ENCODE results near the gene NRARP.

NRARP gene

DNA sequence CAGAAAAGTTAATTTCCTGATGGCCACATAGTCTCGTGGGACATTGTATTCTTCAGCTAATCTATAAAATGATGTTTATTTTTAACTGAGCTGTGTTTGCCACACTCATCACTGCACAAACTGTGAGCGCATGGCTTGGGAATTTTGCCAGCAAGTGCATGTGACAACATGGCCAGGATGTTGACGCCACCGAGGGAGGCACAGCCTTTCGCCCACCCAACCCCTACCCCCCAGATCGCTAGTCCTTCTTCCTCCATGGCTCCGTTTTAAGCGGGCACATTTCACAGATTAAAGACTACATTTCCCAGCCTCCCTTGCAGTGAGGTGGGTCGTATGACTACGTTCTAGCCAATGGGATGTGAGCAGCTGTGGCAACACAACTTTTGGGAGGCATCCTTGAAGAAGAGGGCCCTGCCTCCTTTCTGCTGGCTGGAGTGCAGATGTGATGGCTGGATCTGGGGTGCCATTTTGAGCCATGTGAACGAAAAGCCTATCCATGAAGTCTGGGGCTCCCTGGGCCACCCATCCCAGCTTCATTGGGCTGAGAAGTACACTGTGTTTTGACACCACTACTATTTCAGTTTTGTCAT is 7.9 kb downstream of the NRARP start:
- H3K9me3 ChIP-seq (ENCODE audit: control insufficient read depth, insufficient read depth, low read length) = peaks cover 8% of the 10 kb centered on the region; the same call in 1 of the 2 replicates
- no peak overlapping the region for H3K9ac ChIP-seq (ENCODE audit: low read depth, low read length)
- H3K4me1 ChIP-seq (ENCODE audit: insufficient read depth, low read length) = peaks cover 17% of the 10 kb centered on the region
- no peaks in the 10 kb centered on the region for H3K36me3 ChIP-seq (ENCODE audit: insufficient read depth, low read length)

DNA sequence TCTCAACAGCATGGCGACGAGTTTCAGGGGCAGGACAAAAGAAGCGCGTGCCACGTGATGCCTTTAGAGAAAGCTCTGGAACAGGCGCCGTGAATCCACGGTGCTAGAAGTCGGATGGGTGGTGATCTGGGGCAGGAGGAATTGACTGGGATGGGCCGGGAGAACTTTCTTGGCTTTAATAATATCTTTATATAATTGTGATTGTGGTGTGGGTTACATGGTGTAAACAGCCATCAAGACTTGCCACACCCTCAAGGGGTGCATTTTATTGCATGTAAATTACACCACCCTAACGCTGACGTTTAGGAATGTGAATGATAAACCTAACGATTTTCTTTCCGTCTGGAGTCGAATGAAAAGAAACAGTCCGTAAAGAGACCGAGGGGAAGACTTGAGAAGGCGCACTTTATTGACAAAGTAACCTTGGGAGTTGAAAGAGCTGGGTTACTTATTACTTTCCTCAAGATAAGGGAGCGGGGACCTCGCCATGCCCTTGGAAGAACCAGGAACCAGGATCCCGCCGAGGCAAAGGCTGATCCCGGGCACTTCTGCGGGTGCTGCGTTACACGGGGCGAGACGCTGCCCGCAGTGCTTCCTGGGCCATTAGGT is 8.5 kb downstream of the NRARP start:
- no peak overlapping the region for H3K9ac ChIP-seq (ENCODE audit: low read depth, low read length)
- H3K9me3 ChIP-seq (ENCODE audit: control insufficient read depth, insufficient read depth, low read length) = peaks cover 8% of the 10 kb centered on the region; the same call in 1 of the 2 replicates
- no peaks in the 10 kb centered on the region for H3K36me3 ChIP-seq (ENCODE audit: insufficient read depth, low read length)
- H3K4me1 ChIP-seq (ENCODE audit: insufficient read depth, low read length) = peaks cover 12% of the 10 kb centered on the region

DNA sequence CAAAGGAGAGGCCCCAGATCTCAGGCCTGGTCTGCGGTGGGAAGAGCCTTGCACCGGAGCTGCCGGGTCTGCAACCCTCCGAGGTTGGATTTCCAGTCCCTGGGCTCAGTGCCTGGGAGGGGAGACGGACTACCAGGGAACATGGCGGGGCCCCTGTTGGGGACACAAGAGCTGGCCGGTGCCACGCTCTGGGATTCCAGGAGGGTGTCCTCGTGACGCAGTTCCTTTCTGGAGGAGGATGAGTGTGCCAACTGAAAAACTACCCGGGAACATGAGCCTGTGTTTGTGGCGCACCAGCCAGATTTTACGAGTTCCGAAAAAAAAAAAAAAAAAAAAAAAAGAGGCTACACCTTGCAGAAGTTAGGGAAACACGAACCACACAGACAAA is 9.0 kb downstream of the NRARP start:
- Histone ChIP-seq H3K36me3 (ENCODE audit: insufficient read depth, low read length) (no peaks in the 10 kb centered on the region), H3K9ac (ENCODE audit: low read depth, low read length) (no peak overlapping the region), H3K4me1 (ENCODE audit: insufficient read depth, low read length) (peaks cover 7% of the 10 kb centered on the region), H3K9me3 (ENCODE audit: control insufficient read depth, insufficient read depth, low read length) (peaks cover 8% of the 10 kb centered on the region; the same call in 1 of the 2 replicates)

DNA sequence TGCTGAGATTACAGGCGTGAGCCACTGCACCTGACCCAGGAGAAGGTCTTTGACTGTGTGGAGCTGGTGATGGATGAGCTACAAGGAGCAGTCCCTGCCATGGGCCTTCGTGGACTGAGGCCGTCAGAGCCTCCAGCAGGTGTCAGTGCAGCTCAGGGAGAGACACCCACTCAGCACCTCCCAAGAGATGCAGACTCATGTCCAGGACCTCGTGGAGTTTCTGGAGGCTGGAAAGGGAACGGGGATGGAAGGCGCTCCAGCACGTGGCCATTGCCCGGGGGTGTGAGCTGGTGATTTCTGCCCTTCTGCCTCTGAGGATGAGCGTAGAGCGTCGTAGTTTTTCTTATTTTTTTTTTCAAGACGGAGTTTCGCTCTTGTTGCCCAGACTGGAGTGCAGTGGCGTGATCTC is 15.1 kb downstream of the NRARP start:
- Histone ChIP-seq H3K4me1 (ENCODE audit: insufficient read depth, low read length) (no peaks in the 10 kb centered on the region), H3K36me3 (ENCODE audit: insufficient read depth, low read length) (no peaks in the 10 kb centered on the region), H3K9ac (ENCODE audit: low read depth, low read length) (no peak overlapping the region), H3K9me3 (ENCODE audit: control insufficient read depth, insufficient read depth, low read length) (no peaks in the 10 kb centered on the region)

DNA sequence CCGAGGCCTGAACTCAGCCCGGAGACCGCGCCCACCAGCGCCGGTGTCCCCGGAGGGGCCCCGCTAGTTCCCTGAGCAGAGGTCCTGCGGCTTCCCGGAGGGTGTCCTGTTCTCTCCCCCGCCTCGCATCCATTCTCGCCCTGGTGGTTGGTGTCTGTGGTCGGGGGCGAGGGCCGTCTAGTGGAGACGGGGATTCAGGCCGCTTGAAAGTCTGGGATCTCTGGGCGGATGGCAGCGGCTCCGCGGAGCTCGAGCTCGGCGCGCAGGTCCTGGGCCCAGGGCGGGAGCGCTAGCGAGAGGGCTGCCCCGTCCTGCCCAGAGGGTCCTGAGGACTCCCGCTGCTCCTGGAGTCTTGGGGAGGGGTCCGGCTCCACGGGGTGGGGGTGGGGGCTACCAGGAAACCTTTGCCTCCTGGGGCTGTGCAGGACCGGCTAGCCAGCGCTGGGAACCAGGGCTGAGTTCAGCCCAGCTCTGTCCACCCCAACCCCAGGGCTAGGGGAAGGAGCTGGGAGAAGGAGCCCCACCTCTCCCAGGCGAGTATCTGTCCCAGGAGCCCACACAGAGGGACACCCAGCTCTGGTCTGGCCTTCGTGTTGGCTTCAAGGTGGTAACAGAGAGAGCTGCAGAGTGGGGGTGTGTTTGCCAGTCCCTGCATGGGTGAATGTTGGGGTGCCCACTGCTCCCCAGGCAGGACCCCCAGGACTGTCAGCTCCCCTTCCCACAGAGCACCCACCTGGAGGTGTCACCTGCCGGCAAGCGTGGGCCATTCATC is 20.5 kb downstream of the NRARP start:
- peak overlapping the region; percentile 63 for H3K9ac ChIP-seq (ENCODE audit: low read depth, low read length)
- no peaks in the 10 kb centered on the region for H3K9me3 ChIP-seq (ENCODE audit: control insufficient read depth, insufficient read depth, low read length)
- peaks cover 3% of the 10 kb centered on the region; the same call in 1 of the 2 replicates for H3K4me1 ChIP-seq (ENCODE audit: insufficient read depth, low read length)

DNA sequence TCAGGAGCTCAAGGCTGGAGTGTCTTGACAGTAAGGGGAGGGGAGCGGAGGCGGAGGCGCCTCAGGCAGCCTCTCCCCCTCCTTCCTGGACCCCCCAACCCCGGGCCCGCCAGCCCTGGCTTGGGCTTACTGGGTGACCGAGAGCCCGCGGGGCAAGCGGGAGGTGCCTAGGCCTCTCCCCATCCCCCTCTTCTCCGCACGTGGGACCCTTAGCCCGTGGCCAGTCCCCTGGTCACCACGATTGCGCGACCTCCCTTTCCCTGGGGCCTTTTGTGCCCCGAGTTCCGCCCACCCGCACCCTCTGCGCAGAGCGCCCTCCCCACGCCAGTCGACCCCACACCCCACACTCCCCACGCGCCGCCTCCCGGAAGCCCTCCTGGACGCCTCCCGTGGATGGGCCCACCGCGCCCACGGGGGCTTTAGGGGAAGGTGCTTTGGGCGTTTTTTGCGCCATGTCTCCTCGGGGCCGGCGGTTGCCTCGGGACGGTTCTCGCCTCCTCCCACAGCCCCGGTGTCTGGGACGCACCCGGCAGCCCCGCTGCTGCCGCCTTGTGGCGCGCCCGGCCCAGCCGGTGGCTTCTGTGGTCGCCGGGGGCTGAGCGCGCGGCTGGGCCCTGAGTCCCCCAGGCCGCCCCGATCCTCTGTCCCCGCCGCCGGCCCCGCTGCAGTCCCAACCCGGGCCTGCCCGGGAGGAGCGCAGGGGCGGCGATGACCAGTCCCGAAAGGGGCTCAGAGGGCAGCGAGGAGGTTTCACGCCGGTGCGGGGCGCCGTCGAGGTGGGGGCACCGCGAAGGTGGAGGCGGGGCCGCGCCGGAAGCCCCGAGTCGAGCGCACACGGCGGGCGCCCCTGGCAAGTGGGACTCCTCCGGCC is 21.4 kb downstream of the NRARP start:
- Histone ChIP-seq H3K9me3 (ENCODE audit: control insufficient read depth, insufficient read depth, low read length) (no peaks in the 10 kb centered on the region), H3K36me3 (ENCODE audit: insufficient read depth, low read length) (no peaks in the 10 kb centered on the region), H3K4me1 (ENCODE audit: insufficient read depth, low read length) (peaks cover 11% of the 10 kb centered on the region; the same call in 1 of the 2 replicates), H3K9ac (ENCODE audit: low read depth, low read length) (peak overlapping the region; percentile 63)

More for the DNA sequence above, 20.5 kb downstream of the NRARP start:
- H3K36me3 ChIP-seq (ENCODE audit: insufficient read depth, low read length) = no peaks in the 10 kb centered on the region

DNA sequence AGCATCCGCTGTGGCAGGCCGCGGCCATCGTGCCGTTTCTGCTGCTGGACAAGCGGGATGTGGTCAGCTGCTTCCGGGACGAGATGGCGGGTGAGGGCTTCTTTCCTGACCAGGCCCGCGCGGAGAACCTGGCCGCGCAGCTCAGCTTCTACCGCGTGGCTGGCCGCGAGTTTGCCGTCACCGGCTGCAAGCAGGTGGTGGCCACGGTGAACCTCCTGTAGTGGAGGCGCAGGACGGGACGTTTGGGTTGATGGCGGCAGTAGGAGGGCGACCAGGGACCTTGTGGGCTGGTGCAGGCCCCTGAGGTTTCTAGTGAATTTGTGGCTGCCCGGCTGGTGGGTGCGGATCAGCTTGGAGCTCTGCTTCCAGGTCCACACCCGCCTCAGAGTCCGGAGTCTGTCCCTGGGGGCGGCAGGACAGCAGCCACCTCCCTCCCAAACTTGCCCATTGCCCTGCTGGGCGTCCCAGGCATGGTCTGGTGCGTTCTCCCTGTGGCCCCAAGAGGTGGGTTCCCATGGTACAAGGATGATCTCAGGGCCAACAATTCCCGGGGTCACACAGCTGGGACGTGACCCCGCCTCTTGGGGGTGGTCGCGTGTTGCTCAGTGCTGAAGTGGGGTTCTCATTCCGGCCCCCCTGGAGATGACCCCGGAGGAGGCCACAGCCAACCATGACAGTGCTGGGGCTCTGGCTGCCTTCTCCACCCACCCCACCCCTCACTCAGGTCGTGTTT is 22.2 kb downstream of the NRARP start:
- no peaks in the 10 kb centered on the region for H3K9me3 ChIP-seq (ENCODE audit: control insufficient read depth, insufficient read depth, low read length)
- no peaks in the 10 kb centered on the region for H3K36me3 ChIP-seq (ENCODE audit: insufficient read depth, low read length)
- H3K4me1 ChIP-seq (ENCODE audit: insufficient read depth, low read length) = peaks cover 12% of the 10 kb centered on the region; the same call in 1 of the 2 replicates
- H3K9ac ChIP-seq (ENCODE audit: low read depth, low read length) = no peak overlapping the region

DNA sequence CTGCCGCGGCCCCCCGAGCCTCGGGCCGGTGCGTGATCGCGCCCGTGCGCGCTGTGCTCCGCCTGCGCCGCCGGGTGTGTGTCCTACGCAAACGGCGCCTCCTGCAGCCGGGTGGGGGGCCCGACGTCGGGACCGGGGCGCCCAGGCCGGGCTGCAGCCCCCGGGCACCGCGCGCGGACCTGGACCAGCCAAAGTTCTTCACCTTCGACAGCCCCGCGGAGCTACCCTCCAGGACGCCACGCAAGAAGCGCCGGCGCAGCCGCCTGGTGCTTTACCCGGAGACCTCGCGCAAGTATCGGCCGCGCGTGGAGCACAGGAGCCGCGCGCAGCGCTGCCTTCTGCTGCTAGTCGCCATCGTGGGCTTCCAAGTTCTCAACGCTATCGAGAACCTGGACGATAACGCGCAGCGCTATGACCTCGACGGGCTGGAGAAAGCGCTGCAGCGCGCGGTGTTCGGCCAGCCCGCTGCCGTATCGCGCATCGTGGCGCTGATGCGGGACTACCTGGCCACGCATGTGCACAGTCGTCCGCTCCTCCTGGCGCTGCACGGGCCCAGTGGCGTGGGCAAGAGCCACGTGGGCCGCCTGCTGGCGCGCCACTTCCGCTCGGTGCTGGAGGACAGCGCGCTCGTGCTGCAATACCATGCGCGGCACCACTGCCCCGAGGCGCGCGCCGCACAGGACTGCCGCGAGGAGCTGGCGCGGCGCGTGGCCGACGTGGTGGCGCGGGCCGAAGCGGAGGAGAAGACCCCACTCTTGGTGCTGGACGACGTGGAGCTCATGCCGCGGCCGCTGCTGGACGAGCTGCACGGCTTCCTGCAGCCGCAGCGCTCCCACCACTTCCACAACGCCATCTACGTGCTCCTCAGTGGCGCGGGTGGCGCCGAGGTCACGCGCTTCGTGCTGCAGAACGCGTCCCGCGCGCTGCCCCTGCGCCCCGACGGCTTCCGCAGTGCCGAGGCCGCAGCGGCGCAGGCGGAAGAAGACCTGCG is 23.1 kb downstream of the NRARP start:
- Histone ChIP-seq H3K36me3 (ENCODE audit: insufficient read depth, low read length) (no peaks in the 10 kb centered on the region), H3K9me3 (ENCODE audit: control insufficient read depth, insufficient read depth, low read length) (no peaks in the 10 kb centered on the region), H3K4me1 (ENCODE audit: insufficient read depth, low read length) (peaks cover 12% of the 10 kb centered on the region; the same call in 1 of the 2 replicates), H3K9ac (ENCODE audit: low read depth, low read length) (peak overlapping the region; percentile 81; the same call in 1 of the 2 replicates)

DNA sequence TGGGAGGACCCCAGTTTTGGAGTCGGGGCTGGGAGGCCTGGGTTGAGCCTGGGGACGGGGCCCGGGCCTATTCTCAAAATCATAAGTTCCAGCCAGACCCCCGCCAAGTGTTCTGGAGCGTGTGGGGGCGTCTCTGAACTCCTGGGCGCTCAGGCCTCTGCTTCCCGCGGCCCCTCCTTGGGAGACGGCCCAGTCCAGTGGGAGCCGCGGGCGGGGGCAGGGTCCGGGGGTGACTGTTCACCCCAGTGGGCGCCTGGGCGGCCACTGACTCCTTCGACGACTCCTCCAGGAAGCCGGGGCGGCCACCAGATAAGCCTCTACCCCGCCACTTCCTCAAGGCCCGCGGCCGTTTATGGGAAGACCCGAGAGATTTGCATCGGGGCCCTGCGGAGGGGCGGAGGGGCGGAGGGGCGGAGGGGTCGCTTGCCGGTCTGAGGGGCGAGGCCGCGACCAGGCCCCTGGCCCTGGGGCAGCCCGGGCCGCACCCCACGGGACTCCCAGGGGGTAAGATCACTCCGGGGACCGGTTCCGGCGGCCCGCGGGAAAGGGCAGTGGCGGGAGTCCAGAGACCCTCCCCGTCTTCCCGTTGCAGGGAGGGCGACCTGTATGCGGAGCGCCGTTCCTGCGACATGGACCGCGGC is 23.9 kb downstream of the NRARP start:
- Histone ChIP-seq H3K9ac (ENCODE audit: low read depth, low read length) (peak overlapping the region; percentile 81), H3K9me3 (ENCODE audit: control insufficient read depth, insufficient read depth, low read length) (no peaks in the 10 kb centered on the region), H3K36me3 (ENCODE audit: insufficient read depth, low read length) (no peaks in the 10 kb centered on the region), H3K4me1 (ENCODE audit: insufficient read depth, low read length) (peaks cover 12% of the 10 kb centered on the region; the same call in 1 of the 2 replicates)

DNA sequence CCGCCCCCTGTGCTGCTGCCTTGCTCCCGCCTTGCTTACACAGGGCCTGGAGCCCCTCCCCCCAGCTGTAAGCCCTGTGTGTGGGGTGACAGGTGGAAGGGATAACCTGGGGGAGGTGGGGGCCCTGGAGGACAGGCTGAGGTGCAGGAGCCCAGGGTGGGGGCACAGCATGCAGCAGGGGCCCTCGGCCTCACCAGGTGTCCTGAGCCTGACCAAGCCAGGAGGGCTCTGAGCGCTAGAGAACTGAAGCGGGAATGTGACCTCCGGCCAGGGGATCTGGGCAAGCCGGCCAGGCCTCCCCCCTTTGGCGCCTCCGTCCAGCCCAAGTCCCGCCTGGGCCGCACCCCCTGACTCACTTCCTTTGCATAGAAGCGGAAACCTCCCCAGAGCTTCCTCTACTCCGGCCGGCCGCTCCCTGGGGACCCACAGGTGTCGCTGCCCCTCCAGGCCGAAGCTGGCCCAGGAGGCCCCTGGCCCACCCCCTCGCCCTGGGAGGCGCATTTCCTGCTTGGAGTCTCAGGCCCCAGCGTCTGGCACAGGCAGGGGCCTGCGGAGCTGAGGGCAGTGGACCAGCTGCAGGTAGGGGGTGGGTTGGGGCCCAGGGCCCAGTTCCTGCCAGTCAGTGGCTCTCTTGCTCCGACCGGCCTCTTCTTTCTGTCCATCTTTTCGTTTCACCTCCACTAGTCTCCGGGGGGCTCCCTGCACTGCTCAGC is 24.6 kb downstream of the NRARP start, which contains the start of gene TOR4A:
TSS of gene TOR4A (plus strand) at position 398 of the 713 bp plus-strand sequence. CDS start 964 bp downstream, outside the sequence.
- Histone ChIP-seq H3K9me3 (ENCODE audit: control insufficient read depth, insufficient read depth, low read length) (no peaks in the 10 kb centered on the region), H3K36me3 (ENCODE audit: insufficient read depth, low read length) (no peaks in the 10 kb centered on the region), H3K9ac (ENCODE audit: low read depth, low read length) (peak within 1 kb of the TSS; percentile 81), H3K4me1 (ENCODE audit: insufficient read depth, low read length) (peaks cover 12% of the 10 kb centered on the region; the same call in 1 of the 2 replicates)

DNA sequence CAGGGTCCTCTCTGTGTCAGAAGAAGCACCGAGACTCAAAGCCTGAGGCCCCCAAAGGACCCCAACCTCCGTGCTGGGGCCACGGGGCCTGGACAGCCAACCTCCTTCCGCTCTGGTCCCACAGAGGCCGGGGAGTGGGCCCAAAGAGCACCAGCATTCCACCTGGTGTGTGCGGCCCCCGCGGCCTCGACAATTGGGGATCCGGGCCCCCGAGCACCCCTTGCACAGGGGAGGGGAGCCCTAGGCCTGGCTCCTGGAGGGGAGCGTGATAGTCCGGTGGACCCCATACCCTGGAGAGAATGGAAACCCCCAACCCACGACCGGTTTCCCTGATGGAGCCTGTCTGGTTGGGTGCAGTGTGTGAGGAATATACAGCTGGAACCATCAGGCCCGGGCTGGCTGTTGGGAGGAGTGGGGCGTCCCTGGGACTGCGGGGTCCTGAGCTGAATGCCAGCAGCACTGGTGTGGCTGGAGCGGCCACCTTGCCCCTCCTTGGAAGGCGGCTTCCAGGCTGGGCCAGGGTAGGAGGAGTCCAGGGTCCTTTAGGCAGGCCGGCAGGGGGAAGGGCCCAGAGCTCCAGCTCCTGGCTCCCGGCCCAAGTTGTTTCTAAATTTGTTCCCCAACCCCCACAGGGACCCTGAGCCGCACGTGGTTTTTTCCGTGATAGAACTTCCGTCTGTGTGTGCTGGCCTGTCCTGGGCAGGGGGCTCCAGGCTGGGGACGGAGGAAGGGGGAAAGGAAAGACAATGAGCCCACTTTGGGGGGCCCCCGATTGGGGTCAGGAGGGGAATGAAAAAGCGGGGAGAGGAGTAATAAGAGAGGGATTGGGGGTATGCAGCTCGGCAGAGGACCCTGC is 25.4 kb downstream of the NRARP start:
- Histone ChIP-seq H3K4me1 (ENCODE audit: insufficient read depth, low read length) (peaks cover 12% of the 10 kb centered on the region; the same call in 1 of the 2 replicates), H3K36me3 (ENCODE audit: insufficient read depth, low read length) (no peaks in the 10 kb centered on the region), H3K9me3 (ENCODE audit: control insufficient read depth, insufficient read depth, low read length) (no peaks in the 10 kb centered on the region), H3K9ac (ENCODE audit: low read depth, low read length) (peak overlapping the region; percentile 81)

All from ES-I3 (cell line).